SH-SY5Y (cell line): Measurements from ENCODE around the gene POLR2F.

Experiments used
- GATA2 ChIP-seq: IDR thresholded peaks from 2 replicates; pipeline ENCODE4 v1.6.1; 2011; ENCODE audit warnings: mild to moderate bottlenecking, low read depth, low read length
- GATA3 ChIP-seq: IDR thresholded peaks from 2 replicates; pipeline ENCODE4 v1.6.1; 2011; ENCODE audit warnings: low read depth, mild to moderate bottlenecking, low read length, moderate library complexity

DNA sequence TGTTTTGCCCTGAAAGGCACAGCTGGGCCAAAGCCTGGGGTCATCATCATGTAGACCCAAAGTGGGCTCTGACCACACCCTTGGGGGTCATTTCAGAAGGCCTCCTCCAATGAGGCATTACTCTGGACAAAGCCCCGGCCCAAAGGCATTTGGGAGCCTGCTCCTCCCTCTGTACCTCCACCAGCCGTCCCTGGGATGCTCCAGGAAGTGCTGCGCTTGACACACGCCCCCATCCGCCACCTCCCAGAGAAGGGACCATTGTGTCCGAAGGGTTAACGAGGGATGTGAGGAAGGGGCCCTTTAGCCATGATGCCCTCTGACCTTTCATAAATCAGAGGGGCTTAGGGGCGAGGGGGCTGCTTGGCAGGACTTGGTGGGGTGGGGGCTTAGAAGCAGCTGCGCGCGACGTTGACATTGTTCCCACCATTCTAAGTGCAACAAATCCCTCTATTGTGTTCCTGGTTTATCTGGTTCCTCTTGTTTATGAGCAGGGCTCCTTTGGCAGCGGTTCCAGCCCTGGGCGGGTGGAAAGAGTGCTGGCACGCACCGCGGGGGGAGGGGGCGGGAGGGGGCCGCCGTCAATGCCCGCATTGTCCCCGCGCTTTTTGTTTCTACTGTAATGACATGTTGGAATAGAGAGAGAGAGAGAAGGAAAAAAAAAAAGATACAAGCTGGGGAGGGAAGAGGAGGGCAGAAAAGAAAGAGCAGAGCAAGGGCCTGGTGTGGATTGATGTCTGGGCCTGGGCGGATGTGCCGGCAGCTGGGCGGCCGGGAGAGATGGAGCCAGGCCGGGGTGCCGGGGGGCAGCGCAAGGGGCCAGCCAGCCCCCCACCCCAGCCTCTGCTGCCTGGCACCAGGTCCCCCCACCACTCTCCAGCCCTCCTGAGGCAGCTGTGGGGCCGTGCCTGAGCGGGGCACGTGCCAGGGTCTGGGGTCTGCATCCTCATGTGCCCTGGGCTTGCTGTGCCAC, 63.0 kb downstream of the POLR2F start:
- TF ChIP-seq GATA2 (no peak), GATA3 (no peak)
